ENCODE measurements around the gene HBZ.

DNA sequence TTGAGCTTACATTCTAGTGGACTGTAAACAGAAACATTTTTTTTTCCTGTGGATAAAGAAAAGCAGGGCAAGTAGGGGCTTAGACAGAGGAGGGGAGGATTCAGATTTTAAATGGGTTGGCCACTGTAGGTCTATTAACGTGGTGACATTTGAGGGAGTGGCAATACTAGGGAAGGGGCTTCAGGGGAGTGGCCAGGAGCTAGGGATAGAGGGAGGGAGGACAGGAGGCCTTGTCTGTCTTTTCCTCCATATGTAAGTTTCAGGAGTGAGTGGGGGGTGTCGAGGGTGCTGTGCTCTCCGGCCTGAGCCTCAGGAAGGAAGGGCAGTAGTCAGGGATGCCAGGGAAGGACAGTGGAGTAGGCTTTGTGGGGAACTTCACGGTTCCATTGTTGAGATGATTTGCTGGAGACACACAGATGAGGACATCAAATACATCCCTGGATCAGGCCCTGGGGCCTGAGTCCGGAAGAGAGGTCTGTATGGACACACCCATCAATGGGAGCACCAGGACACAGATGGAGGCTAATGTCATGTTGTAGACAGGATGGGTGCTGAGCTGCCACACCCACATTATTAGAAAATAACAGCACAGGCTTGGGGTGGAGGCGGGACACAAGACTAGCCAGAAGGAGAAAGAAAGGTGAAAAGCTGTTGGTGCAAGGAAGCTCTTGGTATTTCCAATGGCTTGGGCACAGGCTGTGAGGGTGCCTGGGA is 6.8 kb downstream of the HBZ start:
- TF ChIP-seq, protein P1, sequence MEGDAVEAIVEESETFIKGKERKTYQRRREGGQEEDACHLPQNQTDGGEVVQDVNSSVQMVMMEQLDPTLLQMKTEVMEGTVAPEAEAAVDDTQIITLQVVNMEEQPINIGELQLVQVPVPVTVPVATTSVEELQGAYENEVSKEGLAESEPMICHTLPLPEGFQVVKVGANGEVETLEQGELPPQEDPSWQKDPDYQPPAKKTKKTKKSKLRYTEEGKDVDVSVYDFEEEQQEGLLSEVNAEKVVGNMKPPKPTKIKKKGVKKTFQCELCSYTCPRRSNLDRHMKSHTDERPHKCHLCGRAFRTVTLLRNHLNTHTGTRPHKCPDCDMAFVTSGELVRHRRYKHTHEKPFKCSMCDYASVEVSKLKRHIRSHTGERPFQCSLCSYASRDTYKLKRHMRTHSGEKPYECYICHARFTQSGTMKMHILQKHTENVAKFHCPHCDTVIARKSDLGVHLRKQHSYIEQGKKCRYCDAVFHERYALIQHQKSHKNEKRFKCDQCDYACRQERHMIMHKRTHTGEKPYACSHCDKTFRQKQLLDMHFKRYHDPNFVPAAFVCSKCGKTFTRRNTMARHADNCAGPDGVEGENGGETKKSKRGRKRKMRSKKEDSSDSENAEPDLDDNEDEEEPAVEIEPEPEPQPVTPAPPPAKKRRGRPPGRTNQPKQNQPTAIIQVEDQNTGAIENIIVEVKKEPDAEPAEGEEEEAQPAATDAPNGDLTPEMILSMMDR (IDR thresholded peaks at IDR 0.05) = no peak
- no peak for TF ChIP-seq POLR2A (IDR thresholded peaks at IDR 0.05)

All from Peyer's patch (tissue), 4 donors.